Vagina (tissue), 2 donors: Measurements from ENCODE around the gene SSBP2.

Source experiments
- POLR2AphosphoS5 ChIP-seq, 2 donors: sonication (generic); formaldehyde crosslinking; IDR thresholded peaks; one replicate each; pipeline ENCODE4 v1.9.0; 2017; ENCODE audit warnings: antibody characterized with exemption in 2 of 2, mild to moderate bottlenecking in 2 of 2, low read depth in 1 of 2; ENCODE audit not compliant: insufficient read depth in 1 of 2
- TF ChIP-seq, protein P1 (sequence below), 3 experiments: fragments of 450-650 bp in 2 of 3; fragments of 200-600 bp in 1 of 3; sonication (generic) in 1 of 3; IDR thresholded peaks; one replicate each; pipeline ENCODE4 v1.5.1; 2017 to 2019; ENCODE audit warnings: antibody characterized with exemption in 3 of 3, mild to moderate bottlenecking in 2 of 3, moderate library complexity in 2 of 3

DNA sequence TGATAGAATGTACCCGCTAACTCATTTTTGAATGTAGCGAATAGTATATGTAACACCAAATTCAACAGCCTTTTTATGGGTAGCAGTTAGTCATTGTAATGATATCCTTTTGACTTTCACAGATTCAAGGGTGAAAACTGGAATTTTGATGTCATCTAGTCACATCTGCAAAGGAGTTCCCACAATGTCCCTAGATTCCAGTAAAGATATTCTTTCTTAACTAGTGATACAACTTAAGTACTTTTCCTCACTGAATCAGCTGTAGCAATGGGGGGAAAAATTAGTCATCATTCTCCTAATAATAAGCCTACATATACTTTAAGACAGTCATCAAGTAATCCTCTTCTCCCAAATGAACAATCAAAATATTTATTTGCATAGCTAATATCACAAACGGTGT, 11.5 kb upstream of the SSBP2 start:
- TF ChIP-seq, protein P1, sequence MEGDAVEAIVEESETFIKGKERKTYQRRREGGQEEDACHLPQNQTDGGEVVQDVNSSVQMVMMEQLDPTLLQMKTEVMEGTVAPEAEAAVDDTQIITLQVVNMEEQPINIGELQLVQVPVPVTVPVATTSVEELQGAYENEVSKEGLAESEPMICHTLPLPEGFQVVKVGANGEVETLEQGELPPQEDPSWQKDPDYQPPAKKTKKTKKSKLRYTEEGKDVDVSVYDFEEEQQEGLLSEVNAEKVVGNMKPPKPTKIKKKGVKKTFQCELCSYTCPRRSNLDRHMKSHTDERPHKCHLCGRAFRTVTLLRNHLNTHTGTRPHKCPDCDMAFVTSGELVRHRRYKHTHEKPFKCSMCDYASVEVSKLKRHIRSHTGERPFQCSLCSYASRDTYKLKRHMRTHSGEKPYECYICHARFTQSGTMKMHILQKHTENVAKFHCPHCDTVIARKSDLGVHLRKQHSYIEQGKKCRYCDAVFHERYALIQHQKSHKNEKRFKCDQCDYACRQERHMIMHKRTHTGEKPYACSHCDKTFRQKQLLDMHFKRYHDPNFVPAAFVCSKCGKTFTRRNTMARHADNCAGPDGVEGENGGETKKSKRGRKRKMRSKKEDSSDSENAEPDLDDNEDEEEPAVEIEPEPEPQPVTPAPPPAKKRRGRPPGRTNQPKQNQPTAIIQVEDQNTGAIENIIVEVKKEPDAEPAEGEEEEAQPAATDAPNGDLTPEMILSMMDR (IDR thresholded peaks at IDR 0.05): no peak
- TF ChIP-seq POLR2AphosphoS5 (IDR thresholded peaks at IDR 0.05; ENCODE audit: insufficient read depth in 1 of 2, low read depth in 1 of 2): no peak
